H9 (cell line): ENCODE data around the gene SETD3. TPM values are rescaled to one million over a fixed set of nuclear protein-coding genes. Genes with fewer than 3 reads are reported as not detected.

ENCODE experiments used
- DNase-seq: peaks from one replicate; pipeline ENCODE4 v3.0.0-alpha.2; 2017
- H2AFZ ChIP-seq: one replicate; pipeline ENCODE4 v1.6.1; 2013; ENCODE audit warnings: mild to moderate bottlenecking, low read length, control low read depth, moderate library complexity
- H2AK5ac ChIP-seq: 2 replicates; pipeline ENCODE4 v1.6.1; 2013; ENCODE audit warnings: low read length, control low read depth, mixed read lengths; ENCODE audit not compliant: insufficient read length
- H2BK120ac ChIP-seq: one replicate; pipeline ENCODE4 v1.6.1; 2013; ENCODE audit warnings: low read depth, mild to moderate bottlenecking, low read length, control low read depth, inconsistent platforms; ENCODE audit not compliant: poor library complexity, severe bottlenecking
- H2BK12ac ChIP-seq: 2 replicates; pipeline ENCODE4 v1.6.1; 2013; ENCODE audit warnings: low read length, control low read depth, mixed read lengths, low read depth; ENCODE audit not compliant: insufficient read length
- H2BK15ac ChIP-seq: 2 replicates; pipeline ENCODE4 v1.6.1; 2013; ENCODE audit warnings: low read depth, low read length, control low read depth
- H2BK20ac ChIP-seq: one replicate; pipeline ENCODE4 v1.6.1; 2013; ENCODE audit warnings: low read depth, mild to moderate bottlenecking, low read length, control low read depth, inconsistent platforms; ENCODE audit not compliant: poor library complexity, severe bottlenecking
- H2BK5ac ChIP-seq: 2 replicates; pipeline ENCODE4 v1.6.1; 2013; ENCODE audit warnings: low read length, control low read depth, mixed read lengths; ENCODE audit not compliant: insufficient read length
- H3K14ac ChIP-seq: 2 replicates; pipeline ENCODE4 v1.6.1; 2013; ENCODE audit warnings: low read length, control low read depth; ENCODE audit not compliant: insufficient read depth
- H3K18ac ChIP-seq: 2 replicates; pipeline ENCODE4 v1.6.1; 2013; ENCODE audit warnings: low read depth, mild to moderate bottlenecking, mixed read lengths, low read length, control low read depth; ENCODE audit not compliant: insufficient read length
- H3K23ac ChIP-seq: 2 replicates; pipeline ENCODE4 v1.6.1; 2013; ENCODE audit warnings: low read length, control low read depth, mixed read lengths, low read depth; ENCODE audit not compliant: insufficient read length
- H3K23me2 ChIP-seq: 2 replicates; pipeline ENCODE4 v1.6.1; 2013; ENCODE audit warnings: low read depth, mild to moderate bottlenecking, mixed read lengths, low read length, control low read depth; ENCODE audit not compliant: insufficient read length, poor library complexity, severe bottlenecking
- H3K27ac ChIP-seq: 2 replicates; pipeline ENCODE4 v1.5.1; 2013; ENCODE audit warnings: low read length, control low read depth, mixed read lengths, low read depth; ENCODE audit not compliant: insufficient read length
- H3K27me3 ChIP-seq: 2 replicates; pipeline ENCODE4 v1.6.1; 2013; ENCODE audit warnings: low read length, control low read depth, inconsistent platforms; ENCODE audit not compliant: insufficient read depth
- H3K4ac ChIP-seq: 2 replicates; pipeline ENCODE4 v1.6.1; 2013; ENCODE audit warnings: low read depth, mild to moderate bottlenecking, control low read depth, inconsistent platforms, low read length, moderate library complexity
- H3K4me1 ChIP-seq: 2 replicates; pipeline ENCODE4 v1.6.1; 2013; ENCODE audit warnings: low read length, control low read depth, inconsistent platforms; ENCODE audit not compliant: insufficient read depth
- H3K4me2 ChIP-seq: 2 replicates; pipeline ENCODE4 v1.6.1; 2013; ENCODE audit warnings: low read length, control low read depth, mixed read lengths; ENCODE audit not compliant: insufficient read length, insufficient read depth
- H3K56ac ChIP-seq: 2 replicates; pipeline ENCODE4 v1.6.1; 2013; ENCODE audit warnings: low read depth, mild to moderate bottlenecking, mixed read lengths, low read length, control low read depth; ENCODE audit not compliant: insufficient read length
- H3K79me1 ChIP-seq: 2 replicates; pipeline ENCODE4 v1.6.1; 2013; ENCODE audit warnings: low read depth, mild to moderate bottlenecking, moderate library complexity, low read length, control low read depth, inconsistent platforms; ENCODE audit not compliant: insufficient read depth, poor library complexity, severe bottlenecking
- H3K79me2 ChIP-seq: 2 replicates; pipeline ENCODE4 v1.6.1; 2013; ENCODE audit warnings: low read length, control low read depth, inconsistent platforms; ENCODE audit not compliant: insufficient read depth
- H3K9ac ChIP-seq: 2 replicates; pipeline ENCODE4 v1.6.1; 2013; ENCODE audit warnings: low read length, control low read depth, mixed read lengths; ENCODE audit not compliant: insufficient read length; ENCODE audit errors: extremely low read depth
- H3K9me3 ChIP-seq: one replicate; pipeline ENCODE4 v1.6.1; 2013; ENCODE audit warnings: low read depth, low read length, inconsistent platforms; ENCODE audit not compliant: control insufficient read depth
- H3T11ph ChIP-seq: one replicate; pipeline ENCODE4 v1.6.1; 2013; ENCODE audit warnings: mild to moderate bottlenecking, low read length, control low read depth, inconsistent platforms
- H4K20me1 ChIP-seq: one replicate; pipeline ENCODE4 v1.6.1; 2013; ENCODE audit not compliant: control insufficient read depth, insufficient read length, insufficient read depth
- H4K5ac ChIP-seq: 2 replicates; pipeline ENCODE4 v1.6.1; 2013; ENCODE audit warnings: low read depth, mild to moderate bottlenecking, mixed read lengths, low read length, control low read depth; ENCODE audit not compliant: insufficient read length
- H4K8ac ChIP-seq: replicated peaks from 2 replicates; pipeline ENCODE4 v1.6.1; 2013; ENCODE audit warnings: low read length, control low read depth, mixed read lengths, low read depth; ENCODE audit not compliant: insufficient read length
- H4K91ac ChIP-seq: 2 replicates; pipeline ENCODE4 v1.6.1; 2013; ENCODE audit warnings: low read depth, mild to moderate bottlenecking, moderate library complexity, mixed read lengths, low read length, control low read depth; ENCODE audit not compliant: insufficient read length
- H3K27ac Mint-ChIP-seq, 3 experiments: 2 replicates in 2 of 3; 3 replicates in 1 of 3; pipeline ENCODE4 v1.8.0; 2020 to 2021; ENCODE audit warnings: mixed read lengths in 3 of 3, mild to moderate bottlenecking in 1 of 3, moderate library complexity in 1 of 3
- H3K27me3 Mint-ChIP-seq: 2 replicates; pipeline ENCODE4 v1.8.0; 2021; ENCODE audit warnings: low read depth, mild to moderate bottlenecking, moderate library complexity, mixed read lengths
- H3K36me3 Mint-ChIP-seq, 3 experiments: 2 replicates in 2 of 3; 3 replicates in 1 of 3; pipeline ENCODE4 v1.8.0; 2020 to 2021; ENCODE audit warnings: low read depth in 3 of 3, mixed read lengths in 3 of 3; ENCODE audit not compliant: insufficient read depth in 1 of 3
- H3K4me1 Mint-ChIP-seq, 2 experiments: 2 replicates each; pipeline ENCODE4 v1.8.0; 2020; ENCODE audit warnings: mixed read lengths in 2 of 2
- H3K4me3 Mint-ChIP-seq, 2 experiments: 2 replicates in 1 of 2; 3 replicates in 1 of 2; pipeline ENCODE4 v1.8.0; 2020 to 2021; ENCODE audit warnings: mild to moderate bottlenecking in 2 of 2, mixed read lengths in 2 of 2, moderate library complexity in 1 of 2
- H3K9me3 Mint-ChIP-seq, 2 experiments: 2 replicates in 1 of 2; 3 replicates in 1 of 2; pipeline ENCODE4 v1.8.0; 2020; ENCODE audit warnings: mild to moderate bottlenecking in 2 of 2, mixed read lengths in 2 of 2, moderate library complexity in 1 of 2
- CTCF ChIP-seq: fragments of 200-600 bp; sonication (generic); conservative IDR thresholded peaks from 3 replicates; pipeline ENCODE4 v1.8.0; 2021; ENCODE audit warnings: antibody characterized with exemption, mild to moderate bottlenecking
- WGBS: extraction: QIAGEN DNeasy Blood & Tissue Kit; methylation state at CpG from one replicate; pipeline ENCODE4 v1.1.7; 2013; ENCODE audit warnings: missing lambda C conversion rate, low lambda C conversion rate, mixed read lengths; ENCODE audit not compliant: insufficient read length; ENCODE audit errors: extremely low coverage; 5-methylcytosine and 5-hydroxymethylcytosine counted together
- total RNA-seq: library from RNA; stranded (reverse); gene quantifications from 2 replicates; pipeline ENCODE4 v1.2.1, GENCODE V29; 2021

The SETD3 gene
- total RNA-seq, 1 experiment from 2014 or later = 56.7 TPM

- peaks cover 4% of the 10 kb centered on the region; the same call in 1 of the 2 replicates for H3K4me1 ChIP-seq
- Mint-ChIP-seq H3K27me3 (no peaks in the 10 kb centered on the region), H3K4me3 (no peak overlapping the region), H3K4me1 (peaks cover 29 to 40% of the 10 kb centered on the region in 2 experiments), H3K27ac (peak overlapping the region in 1 of 3 experiments; percentile 50; a peak in 3 of 7 replicates), H3K36me3 (no peaks in the 10 kb centered on the region), H3K9me3 (no peaks in the 10 kb centered on the region)
- no peak overlapping the region for H2AFZ ChIP-seq
- H3K4ac ChIP-seq = no peak overlapping the region
- H3K79me1 ChIP-seq = peaks cover 12% of the 10 kb centered on the region
- H3K9ac ChIP-seq = no peak overlapping the region
- H3K9me3 ChIP-seq = no peaks in the 10 kb centered on the region
- H3T11ph ChIP-seq = no peak overlapping the region
- H2BK12ac ChIP-seq = no peak overlapping the region
- H2AK5ac ChIP-seq = no peak overlapping the region
- no peak overlapping the region for H3K27ac ChIP-seq
- no peak overlapping the region for H2BK120ac ChIP-seq
- WGBS = no CpG with 5 or more reads among the region's 2 CpGs
- no peak overlapping the region for H3K23ac ChIP-seq
- H3K14ac ChIP-seq = no peak overlapping the region
- no peak overlapping the region for H2BK5ac ChIP-seq
- no peak overlapping the region for H4K5ac ChIP-seq
- TF ChIP-seq CTCF = no peak
- H3K79me2 ChIP-seq = peaks cover 45% of the 10 kb centered on the region; the same call in 1 of the 2 replicates
- no peak overlapping the region for H2BK20ac ChIP-seq
- H3K23me2 ChIP-seq = peaks cover 4% of the 10 kb centered on the region
- no peak overlapping the region for H3K18ac ChIP-seq
- no peak overlapping the region for H3K56ac ChIP-seq
- no peak overlapping the region for H4K91ac ChIP-seq
- H4K20me1 ChIP-seq = no peaks in the 10 kb centered on the region
- no peak overlapping the region for H2BK15ac ChIP-seq
- no peak overlapping the region for H3K4me2 ChIP-seq
- no peak for DNase-seq
- H3K27me3 ChIP-seq = no peaks in the 10 kb centered on the region
- no peak overlapping the region for H4K8ac ChIP-seq
Observed at GRCh38 chr14:99475660-99476059, 5.0 kb downstream of the SETD3 start.
